ENCODE results near the gene PRMT7.

PRMT7 gene, protein sequence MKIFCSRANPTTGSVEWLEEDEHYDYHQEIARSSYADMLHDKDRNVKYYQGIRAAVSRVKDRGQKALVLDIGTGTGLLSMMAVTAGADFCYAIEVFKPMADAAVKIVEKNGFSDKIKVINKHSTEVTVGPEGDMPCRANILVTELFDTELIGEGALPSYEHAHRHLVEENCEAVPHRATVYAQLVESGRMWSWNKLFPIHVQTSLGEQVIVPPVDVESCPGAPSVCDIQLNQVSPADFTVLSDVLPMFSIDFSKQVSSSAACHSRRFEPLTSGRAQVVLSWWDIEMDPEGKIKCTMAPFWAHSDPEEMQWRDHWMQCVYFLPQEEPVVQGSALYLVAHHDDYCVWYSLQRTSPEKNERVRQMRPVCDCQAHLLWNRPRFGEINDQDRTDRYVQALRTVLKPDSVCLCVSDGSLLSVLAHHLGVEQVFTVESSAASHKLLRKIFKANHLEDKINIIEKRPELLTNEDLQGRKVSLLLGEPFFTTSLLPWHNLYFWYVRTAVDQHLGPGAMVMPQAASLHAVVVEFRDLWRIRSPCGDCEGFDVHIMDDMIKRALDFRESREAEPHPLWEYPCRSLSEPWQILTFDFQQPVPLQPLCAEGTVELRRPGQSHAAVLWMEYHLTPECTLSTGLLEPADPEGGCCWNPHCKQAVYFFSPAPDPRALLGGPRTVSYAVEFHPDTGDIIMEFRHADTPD

DNA sequence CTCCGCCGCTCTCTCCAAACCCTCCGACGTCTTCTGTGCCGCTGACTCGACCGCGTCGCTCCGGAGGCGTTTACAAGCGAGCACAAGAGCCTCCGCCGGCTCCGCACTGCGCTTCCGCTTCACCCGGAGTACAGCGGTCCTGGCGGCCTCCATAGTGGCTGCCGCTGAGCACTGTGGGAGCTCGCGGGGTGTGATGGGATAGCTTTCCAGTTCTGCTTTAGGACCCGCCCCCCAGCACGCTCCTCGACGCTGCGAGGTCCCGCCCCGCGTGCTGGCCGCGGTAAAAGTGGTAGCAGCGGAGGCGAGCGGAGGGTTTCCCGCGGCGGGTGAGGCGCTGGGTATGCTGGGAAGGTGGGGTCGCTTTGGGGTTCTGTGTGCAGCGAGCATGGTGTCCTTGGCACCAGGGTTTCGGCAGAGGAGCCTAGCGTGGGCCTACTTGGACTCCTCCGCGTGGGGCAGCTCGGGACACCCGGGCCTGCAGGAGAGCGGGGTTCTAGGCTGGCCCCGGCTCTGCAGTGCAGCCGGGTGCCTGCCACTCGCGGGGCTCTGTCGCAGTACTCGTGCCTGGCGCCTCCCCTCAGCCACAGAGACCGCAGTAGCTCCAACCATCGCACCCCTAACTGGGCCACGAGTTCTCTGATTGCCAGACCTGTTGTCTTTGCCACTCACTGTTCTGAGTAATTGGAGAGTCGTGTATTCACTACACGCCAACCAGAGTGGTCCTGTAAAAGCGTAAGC, at the start of gene PRMT7, which contains the start of gene SLC7A6OS:
Gene PRMT7 (plus strand): TSS at position 246 of the 738 bp plus-strand sequence. CDS start 4,961 bp downstream, outside the sequence.
Gene SLC7A6OS (minus strand): TSS at position 173 of the 738 bp plus-strand sequence. CDS start 20 bp downstream, at position 153.
- peak; percentile 94 for DNase-seq (ENCODE audit: low spot score)

DNA sequence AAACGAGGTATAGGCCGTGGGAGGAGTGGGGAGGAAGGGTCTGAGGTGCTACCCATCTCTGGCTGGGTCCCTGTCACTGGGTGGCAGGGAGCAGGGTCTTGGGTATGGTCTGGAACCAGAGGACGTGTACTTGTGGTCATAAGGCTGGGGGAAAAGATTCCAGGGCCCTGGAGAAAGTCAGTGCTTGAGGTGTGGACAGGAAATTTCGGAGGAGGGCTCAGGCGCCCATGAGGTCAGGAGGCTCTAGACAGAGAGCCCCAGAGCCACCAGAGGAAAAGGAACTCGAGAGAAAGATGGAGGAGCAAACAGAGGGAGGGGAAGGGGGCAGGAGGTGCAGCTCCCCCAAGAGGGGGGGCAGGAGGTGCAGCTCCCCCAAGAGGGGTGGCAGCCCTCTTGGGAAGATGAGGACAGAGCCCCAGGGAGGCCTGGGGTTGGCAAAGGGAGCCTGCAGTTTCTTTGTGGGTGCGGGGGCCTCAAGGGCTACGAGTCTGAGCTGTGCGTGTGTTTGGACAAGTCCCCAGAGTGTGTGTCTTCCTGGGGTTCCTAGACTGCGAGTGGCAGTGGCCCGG, 47.2 kb upstream of the PRMT7 start:
- no peak for DNase-seq (ENCODE audit: low spot score)

DNA sequence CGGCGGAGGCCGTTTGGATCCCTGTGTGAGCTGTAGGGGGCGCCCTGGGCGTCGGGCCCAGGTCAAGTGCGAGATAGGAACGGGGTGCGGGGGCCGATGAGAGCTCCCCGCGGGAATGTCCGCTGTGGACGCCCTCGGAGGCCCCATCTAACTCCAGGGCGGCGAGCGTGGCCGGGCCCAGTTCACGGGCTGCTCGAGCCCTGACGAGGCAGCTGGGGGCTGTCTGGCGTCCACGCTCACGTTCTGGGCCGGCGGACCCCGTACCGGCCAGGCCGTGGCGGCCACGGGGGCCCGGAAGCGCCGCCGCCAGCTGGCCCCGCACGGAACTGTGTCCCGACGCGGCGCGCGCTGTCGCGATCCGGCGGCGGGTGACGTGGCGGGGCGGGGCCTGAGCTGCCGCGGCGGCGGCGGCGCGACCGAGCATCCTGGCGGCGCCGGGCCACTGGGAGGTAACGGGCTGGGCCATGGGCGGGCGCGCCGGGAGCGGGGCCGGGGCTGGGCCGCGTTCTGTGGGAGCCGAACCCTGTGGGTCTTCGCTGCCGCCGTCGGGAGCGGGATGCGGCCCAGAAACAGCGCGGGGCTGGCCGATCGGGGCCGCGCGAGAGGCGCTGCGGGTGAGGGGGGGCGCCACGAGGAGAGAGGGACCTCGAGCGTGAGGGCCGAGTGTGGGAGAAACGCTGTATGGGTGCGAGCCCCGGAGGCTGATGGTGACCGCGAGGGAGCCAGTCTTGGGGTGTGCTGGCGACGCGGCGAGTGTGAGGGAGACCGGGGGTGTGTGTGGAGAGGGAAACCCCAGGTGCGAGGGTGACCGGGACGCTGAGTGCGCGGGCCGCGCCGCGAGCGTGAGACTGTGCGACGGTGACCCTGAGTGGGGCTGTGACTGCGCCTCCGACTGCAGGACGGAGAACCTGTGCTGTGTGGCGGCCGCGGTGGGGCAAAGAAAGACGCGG, 46.4 kb upstream of the PRMT7 start, which contains the start of gene SLC7A6:
Gene SLC7A6 (plus strand): TSS at position 399 of the 950 bp plus-strand sequence. CDS start 10,201 bp downstream, outside the sequence.
- peak; percentile 87 for DNase-seq (ENCODE audit: low spot score)

DNA sequence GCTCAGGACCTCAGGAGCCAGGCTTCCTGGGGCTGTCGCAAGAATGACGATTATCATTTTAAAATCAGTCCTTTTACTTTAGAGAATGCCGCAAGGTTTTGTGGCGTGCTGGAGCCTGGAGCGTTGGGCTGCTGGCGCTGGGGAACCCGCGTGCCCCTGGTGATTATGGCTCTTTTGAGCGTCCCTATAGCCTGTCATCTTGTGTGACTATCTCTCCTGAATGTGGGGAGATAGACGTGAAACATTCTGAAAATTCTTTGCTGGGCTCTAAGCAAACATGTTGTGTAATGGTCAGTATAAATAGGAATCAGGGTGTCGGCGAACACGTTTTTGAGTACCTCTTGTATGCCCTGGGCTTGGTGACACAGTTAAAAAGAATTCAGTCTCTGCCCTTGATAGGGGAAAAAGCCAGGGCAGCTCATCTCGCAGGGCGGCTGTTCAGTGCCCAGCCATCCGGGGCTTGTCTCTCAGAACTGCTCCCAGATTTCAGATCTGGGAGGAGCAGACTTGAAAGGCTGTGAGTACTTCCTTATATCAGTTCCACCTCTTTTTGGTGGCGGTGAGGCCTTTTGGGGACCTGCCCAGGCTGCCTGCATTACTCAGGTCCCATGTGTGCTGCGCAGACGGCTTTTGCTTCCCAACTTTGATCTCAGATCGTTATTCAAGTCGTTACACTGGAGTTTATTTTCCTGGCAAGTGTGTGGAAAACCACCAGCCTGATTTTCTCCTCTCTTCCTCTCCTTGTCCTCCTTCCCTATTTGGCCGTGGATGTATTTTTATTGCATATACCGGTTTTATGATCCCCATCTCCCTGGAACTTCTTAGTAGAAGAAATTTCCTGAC, 45.5 kb upstream of the PRMT7 start:
- DNase-seq (ENCODE audit: low spot score) = peak; percentile 50

DNA sequence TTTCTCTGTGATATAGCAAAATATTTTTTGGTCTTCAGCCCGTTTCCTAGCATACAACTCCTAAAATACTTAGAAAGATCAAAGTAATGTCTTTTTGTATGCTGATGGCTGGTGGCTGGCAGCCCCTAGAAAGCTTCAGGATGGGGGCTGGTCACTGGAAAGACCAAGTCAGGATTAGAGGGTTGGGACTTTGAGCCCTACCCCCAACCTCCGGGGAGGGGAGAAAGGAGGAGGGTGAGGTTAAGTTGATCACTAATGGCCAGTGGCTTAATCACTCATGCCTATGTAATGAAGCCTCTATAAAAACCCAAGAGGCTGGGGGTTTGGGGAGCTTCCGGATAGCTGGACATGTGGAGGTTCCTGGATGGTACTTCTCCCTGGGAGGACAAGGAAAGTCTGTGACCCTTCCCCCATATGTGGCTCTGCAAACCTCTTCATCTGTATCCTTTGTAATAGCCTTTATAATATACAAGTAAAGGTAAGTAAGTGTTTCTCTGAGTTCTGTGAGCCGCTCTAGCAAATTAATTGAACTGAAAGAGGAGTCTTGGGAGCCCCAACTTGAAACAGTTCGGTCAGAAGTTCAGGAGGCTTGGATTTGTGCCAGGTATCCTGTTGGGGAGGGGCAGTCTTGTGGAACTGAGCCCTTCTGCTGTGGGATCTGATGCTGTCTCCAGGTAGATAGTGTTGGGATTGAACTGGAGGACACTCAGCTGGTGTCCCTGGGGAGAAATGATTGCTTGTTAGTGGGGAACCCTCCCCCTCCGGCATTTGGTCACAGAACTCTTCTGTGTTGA, 43.0 kb upstream of the PRMT7 start:
- DNase-seq (ENCODE audit: low spot score) = no peak

DNA sequence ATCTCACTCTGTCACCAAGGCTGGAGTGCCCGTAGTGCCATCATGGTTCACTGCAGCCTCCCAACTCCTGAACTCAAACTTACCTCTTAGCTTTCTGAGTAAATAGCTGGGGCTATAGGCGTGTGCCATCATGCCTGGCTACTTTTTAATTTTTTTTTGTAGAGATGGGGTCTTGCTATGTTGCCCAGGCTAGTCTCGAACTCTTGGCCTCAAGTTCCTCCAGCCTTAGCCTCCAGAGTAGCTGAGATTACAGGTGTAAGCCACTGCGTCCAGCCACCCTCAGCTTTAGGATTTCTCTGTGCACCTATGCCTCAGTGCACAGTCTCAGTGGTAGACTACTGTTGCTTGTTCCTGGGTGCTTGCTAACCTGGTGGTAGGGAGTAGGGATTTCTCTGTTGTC, 41.0 kb upstream of the PRMT7 start:
- no peak for DNase-seq (ENCODE audit: low spot score)

DNA sequence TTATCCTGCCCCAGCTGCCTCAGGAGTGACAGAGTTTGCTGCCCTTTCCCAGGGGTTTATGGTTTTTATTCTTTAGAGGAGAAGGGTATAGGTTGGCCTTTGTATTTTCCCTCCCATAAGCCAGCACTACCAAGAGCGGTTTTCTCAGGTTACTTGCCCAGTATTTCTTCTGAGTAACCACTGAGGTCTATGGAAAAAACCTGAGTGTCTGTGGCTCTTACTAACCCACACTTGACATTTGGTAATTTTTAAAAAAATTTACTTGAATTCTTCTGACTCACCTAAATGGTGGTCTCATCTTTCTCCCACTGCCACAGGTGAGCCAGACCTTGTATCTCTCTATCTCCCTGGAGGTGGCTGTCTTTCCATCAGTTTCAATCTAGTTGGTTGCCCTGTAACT, 40.5 kb upstream of the PRMT7 start:
- DNase-seq (ENCODE audit: low spot score) = no peak

DNA sequence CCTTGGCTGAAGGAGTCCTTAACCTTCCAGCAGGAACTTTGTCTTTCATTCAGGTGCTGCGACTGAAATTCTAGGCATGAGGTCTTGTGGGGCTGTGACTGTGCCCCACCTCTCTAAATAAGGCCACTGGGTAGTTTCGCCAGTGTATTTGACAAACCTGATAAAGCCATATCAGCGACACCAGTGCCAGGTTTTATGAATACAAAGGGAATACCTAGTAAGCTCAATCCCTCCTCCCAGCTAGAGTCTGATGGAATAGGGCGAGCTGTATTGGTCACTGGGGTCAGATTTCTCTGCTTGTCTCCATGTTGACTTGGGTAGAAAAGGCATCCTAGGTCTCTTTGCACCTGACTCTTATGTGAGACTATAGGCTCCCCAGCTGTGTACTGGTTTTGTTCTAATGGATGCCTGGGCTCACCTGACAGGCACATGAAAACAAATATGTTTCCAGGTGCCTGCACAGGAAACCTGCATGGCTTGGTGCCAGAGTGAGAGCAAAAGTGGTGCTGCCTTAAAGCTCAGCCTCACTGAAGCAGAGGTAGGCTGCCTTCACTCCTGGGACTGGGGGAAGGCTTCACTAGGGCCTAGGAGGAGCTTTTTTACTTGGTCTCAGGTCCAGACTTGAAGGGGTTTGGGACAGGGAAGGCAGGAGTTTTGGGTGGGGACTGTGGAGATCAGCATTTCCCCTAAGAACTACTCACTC, 38.2 kb upstream of the PRMT7 start:
- no peak for DNase-seq (ENCODE audit: low spot score)

DNA sequence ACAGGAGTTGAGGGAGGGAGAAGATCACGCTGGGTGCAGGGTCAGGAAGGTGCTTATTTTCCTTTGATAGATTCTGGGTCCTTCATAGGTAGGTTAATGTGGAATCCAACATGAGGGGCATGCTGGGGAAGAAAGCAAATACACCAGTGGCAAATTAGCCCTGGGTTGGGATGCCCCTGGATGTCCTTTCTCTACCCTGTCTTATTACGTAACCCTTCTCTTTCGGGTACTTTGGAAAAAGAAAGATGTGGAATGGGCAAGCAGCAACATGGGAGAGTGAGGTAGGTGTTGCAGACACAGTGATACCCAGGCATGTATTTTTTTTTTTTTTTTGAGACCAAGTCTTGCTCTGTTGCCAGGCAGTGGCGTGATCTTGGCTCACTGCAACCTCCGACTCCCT, 37.4 kb upstream of the PRMT7 start:
- DNase-seq (ENCODE audit: low spot score) = no peak

DNA sequence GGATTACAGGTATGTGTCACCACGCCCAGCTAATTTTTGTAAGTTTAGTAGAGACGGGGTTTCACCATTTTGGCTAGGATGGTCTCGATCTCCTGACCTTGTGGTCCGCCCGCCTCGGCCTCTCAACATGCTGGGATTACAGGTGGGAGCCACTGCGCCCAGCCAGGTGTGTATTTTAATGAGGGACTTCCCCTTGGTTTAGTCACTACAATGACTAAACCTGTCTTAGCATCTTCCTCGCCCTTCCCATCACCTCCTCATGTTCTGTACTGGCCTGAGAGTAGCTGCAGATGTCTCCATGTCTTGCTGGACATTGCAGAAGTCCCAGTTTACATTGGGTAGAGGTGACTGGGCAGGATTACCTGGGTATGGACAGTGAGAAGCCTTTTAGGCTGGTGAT, 36.9 kb upstream of the PRMT7 start:
- DNase-seq (ENCODE audit: low spot score) = no peak

DNA sequence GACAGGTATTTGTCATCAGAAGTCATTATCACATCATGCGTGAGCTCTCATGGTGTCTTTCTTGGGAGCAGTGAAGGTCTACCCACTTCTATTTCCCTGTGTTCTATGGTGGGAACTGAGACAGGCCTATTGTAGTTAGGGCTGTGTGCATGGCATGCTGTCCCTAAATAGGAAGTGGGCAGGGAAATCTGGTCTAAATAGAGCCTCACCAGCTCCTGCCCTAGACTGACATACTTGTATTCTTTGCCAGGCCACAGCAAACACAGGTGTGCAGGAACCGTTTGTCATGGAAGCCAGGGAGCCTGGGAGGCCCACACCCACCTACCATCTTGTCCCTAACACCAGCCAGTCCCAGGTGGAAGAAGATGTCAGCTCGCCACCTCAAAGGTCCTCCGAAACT, 36.4 kb upstream of the PRMT7 start:
- DNase-seq (ENCODE audit: low spot score) = no peak

DNA sequence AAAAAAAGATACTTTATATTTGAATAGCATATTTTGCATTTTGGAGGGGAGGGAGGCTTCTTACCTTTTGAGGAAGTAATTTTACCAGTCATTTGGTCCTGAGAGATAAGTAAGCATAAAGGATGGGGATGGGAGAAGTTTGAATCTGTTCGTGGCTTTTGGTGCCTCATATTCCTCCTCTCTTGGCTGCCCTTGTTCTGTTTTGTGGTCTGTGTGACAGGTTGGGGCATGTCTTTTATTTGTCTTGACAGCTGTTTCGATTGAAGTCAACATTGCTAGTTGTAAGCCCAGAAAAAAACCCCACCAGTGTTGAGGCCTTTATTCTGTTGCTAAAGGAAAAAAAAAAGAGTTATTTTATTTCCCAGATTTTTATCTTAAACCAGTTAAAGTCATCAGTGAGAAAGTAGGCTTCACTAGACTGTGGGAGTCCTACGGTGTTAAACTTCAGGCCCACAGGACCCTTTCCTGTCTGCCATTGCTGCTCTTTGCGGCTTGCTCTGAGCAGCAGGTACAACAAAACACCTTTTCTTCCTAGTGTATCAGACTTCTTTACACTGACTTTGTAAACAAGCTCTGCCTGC, 35.1 kb upstream of the PRMT7 start:
- DNase-seq (ENCODE audit: low spot score) = peak; percentile 67

DNA sequence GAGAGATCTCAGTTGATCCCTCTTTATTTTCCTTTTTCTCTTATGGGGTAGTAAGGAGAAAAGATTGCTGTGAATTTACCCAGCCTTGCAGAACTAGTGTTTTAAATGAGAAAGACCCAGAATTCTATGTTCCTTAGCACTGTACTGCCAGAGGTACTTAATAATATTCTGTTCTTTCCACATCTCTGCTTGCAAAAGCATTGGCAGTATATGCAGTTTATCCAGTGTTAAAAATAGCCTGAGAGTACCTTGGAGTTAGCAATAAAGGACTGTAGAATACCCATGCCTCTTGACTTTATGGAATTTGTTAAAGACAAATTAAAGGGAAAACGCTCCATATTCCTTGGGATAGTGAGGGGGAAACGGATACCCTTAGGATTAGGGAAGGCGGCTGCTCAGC, 34.6 kb upstream of the PRMT7 start:
- DNase-seq (ENCODE audit: low spot score) = no peak

DNA sequence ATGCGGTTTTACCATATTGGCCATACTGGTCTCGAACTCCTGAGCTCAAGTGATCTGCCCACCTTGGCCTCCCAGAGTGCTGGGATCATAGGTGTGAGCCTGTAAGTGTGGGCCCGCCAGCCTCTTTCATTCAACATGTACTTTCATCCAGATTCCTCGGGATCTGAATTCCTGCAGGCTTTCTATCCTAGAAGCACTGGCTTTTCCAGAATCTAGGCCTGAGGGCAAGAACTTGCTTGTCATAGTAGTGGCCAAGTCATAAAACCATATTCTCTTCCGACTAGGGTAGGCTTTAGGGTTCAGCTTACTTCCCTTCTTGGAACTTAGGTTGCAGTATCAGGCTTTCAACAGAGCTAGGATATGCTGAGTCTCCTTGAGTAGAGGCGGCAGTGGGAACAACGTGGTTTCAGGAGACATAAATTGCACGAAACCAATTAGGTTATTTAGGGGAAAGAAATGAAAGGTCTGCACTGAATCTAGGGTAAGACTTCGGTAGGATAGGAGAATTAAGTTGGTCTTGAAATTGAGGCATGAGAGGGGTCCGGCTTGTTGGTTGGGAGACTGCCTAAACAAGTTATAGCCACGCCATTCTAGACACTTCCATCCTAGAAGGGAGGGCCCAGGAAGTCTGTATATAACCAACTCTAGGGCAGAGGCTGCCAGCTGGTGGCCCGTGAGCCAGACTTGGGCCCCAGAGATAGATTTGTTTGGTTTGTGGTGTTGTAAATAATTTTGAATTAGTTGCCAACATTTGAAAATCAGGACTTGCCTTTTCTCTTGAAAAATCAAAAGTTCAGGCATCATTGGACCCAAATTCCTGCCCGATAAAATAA, 30.9 kb upstream of the PRMT7 start:
- DNase-seq (ENCODE audit: low spot score) = no peak

DNA sequence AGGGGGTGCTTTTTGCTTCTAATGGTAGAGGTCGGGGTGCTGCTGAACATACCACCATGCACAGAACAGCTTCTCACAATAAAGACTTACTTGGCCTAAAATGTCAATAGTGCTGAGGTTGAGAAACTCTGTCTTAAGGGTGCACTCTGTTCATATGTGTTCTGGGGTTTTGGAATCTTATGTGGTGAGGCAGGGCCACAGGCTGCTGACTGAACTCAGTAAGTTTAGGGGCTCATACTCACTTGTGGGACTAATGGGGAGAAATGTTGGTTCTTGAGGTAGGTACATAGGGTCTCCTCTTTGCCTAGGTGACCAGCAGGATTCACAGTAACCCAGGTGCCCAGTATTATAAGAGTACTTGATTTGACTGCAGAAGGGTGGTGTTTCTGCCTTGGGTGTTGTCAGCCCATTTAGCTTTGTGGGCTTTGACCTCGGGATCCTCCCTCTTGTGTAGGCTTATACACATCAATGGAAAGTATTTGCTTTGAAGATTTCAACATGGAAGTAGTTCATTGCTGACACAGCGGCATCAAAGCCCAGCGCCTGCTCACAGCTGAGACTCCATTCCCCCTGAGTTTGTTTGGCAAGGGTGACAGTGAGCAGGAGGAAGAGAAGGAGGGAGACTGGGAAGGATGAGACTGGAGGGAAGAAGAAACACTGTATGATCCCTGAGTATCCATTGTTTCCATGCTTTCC, 29.3 kb upstream of the PRMT7 start:
- DNase-seq (ENCODE audit: low spot score) = no peak

DNA sequence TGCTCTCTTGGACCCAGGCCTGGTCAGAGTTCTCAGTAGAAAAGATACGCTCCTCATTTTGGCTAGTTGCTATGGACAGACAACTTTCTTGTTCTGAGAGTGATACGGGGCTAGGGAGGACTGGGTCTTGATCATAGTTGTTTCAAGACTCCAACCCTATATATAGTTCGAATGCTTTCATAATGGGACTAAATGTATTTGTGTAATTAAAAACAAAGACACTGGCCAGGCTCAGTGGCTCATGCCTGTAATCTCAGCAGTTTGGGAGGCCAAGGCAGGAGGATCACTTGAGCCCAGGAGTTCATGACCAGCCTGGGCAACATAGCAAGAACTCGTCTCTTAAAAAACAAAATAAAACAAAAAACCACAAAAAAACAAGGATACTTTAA, 28.8 kb upstream of the PRMT7 start:
- DNase-seq (ENCODE audit: low spot score) = no peak

DNA sequence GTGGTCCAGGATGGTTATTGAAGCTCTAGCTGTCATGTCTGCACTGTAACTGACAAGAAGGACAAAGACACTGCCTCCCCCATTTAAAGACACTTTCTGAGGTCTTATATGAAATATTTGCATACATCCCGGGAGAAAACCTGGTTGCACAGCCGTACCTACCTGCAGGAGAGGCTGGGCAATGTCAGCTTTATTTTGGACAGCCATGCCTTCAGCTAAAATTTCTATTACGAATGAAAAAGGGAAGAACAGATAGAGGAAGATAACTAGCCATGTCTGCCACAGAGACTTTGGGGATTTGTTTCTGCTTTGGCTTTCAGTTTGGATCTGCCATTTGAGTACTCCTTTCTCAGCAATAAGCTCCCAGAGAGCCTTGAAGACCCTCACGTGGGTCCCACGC, 27.5 kb upstream of the PRMT7 start:
- DNase-seq (ENCODE audit: low spot score) = no peak

Data from activated CD4-positive, alpha-beta T cell treated with anti-CD3 and anti-CD28 coated beads, Interleukin-2, Interleukin-4, amounts not matched to agents 100 ng/mL and 50 ng/mL, durations not matched to agents 16 hours and 8 hours (primary cell).